ENCODE results near the gene PARD3B.
A peak's percentile ranks its signal among the peaks of the same experiment; 100 is the strongest.

Gene PARD3B

GRCh38 chr2:204881655-204882054 lies 336.4 kb downstream of the PARD3B start:
- H3K4me3 ChIP-seq (replicated peaks; ENCODE audit: low read depth, low read length), result no peak overlapping the region
- TF ChIP-seq CTCF (IDR thresholded peaks at IDR 0.05; ENCODE audit: low read length, missing control alignments), result no peak
- no peak for DNase-seq (ENCODE audit: low read depth)

- DNase-seq (ENCODE audit: low read depth), result peak; percentile 14
- no peak for TF ChIP-seq CTCF (IDR thresholded peaks at IDR 0.05; ENCODE audit: low read length, missing control alignments)
- H3K4me3 ChIP-seq (replicated peaks; ENCODE audit: low read depth, low read length), result no peak overlapping the region
Measured at GRCh38 chr2:204885747-204886146, 340.5 kb downstream of the PARD3B start.

GRCh38 chr2:204886713-204887112 lies 341.4 kb downstream of the PARD3B start:
- no peak for DNase-seq (ENCODE audit: low read depth)
- no peak for TF ChIP-seq CTCF (IDR thresholded peaks at IDR 0.05; ENCODE audit: low read length, missing control alignments)
- H3K4me3 ChIP-seq (replicated peaks; ENCODE audit: low read depth, low read length), result no peak overlapping the region

- H3K4me3 ChIP-seq (replicated peaks; ENCODE audit: low read depth, low read length), result no peak overlapping the region
- no peak for DNase-seq (ENCODE audit: low read depth)
- no peak for TF ChIP-seq CTCF (IDR thresholded peaks at IDR 0.05; ENCODE audit: low read length, missing control alignments)
Measured at GRCh38 chr2:204888222-204888621, 342.9 kb downstream of the PARD3B start.

GRCh38 chr2:204890680-204891079 lies 345.4 kb downstream of the PARD3B start:
- no peak overlapping the region for H3K4me3 ChIP-seq (replicated peaks; ENCODE audit: low read depth, low read length)
- no peak for DNase-seq (ENCODE audit: low read depth)
- TF ChIP-seq CTCF (IDR thresholded peaks at IDR 0.05; ENCODE audit: low read length, missing control alignments), result no peak

GRCh38 chr2:204891739-204892138 lies 346.5 kb downstream of the PARD3B start:
- no peak overlapping the region for H3K4me3 ChIP-seq (replicated peaks; ENCODE audit: low read depth, low read length)
- DNase-seq (ENCODE audit: low read depth), result no peak
- TF ChIP-seq CTCF (IDR thresholded peaks at IDR 0.05; ENCODE audit: low read length, missing control alignments), result no peak

GRCh38 chr2:204892506-204893255 lies 347.4 kb downstream of the PARD3B start:
- no peak overlapping the region for H3K4me3 ChIP-seq (replicated peaks; ENCODE audit: low read depth, low read length)
- TF ChIP-seq CTCF (IDR thresholded peaks at IDR 0.05; ENCODE audit: low read length, missing control alignments), result no peak
- peak; percentile 27 for DNase-seq (ENCODE audit: low read depth)

All from fibroblast of pulmonary artery (primary cell).